ENCODE measurements around the gene DLX3. TPM values are rescaled to one million over a fixed set of nuclear protein-coding genes. Genes with fewer than 3 reads are reported as not detected.

Gene DLX3
- polyA plus RNA-seq, 1 of the 3 experiments (the other 2 are of a cell fraction): not detected

DNA sequence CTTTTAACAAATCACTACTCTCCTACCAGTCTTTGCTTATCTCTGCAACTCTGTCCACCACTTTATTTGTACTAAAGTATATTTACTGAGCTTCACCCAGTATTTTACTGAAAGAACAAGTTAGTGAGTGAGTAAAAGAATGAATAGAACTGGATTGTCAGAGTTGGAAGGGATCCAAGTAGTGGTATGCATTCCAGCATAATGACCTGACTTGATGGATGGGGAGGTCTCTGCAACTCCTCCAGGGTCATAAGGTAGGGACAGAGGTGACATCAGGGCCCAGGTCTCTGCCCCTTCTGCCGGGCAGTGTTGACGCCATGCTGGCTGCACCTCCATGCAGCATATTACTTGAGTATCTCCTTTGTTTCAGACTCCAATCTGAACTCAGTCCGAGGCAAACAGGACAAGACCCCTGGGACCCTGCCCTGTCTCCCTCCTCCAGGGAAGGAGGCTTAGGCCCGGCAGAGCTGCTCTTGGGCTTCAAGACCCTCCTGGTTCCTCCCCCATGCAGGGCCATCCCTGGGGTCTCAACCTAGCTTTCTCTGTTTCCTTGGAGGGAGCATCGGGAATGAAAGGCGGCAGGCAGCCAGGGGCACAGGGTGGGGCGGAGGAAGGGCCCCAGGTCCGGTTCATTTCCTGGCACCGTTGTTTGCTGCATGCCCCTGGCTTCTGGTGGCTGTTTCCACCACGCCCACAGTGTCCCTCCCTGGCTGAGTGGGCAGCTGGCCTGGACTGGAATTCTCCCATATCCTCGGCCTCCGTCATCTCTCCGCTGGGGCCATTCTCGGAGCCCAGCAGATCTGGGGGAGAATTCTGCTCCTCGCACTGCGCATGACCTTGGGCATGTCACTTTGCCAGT, 48.5 kb upstream of the DLX3 start:
- POLR2A ChIA-PET: no interaction called here
- H3K4me1 ChIP-seq (ENCODE audit: control insufficient read depth in 1 of 2, insufficient read depth in 2 of 2, low read depth in 1 of 2, low read length in 1 of 2): peaks cover 0 to 23% of the 10 kb centered on the region in 2 experiments; a peak in 3 of 4 replicates
- H3F3A ChIP-seq (replicated peaks; ENCODE audit: insufficient read depth): peaks cover 38% of the 10 kb centered on the region
- 0 out of 4 replicates have a peak overlapping the region, but pooled peaks of 1 of the 2 experiments have one; percentile 12 for H3K27ac ChIP-seq (ENCODE audit: low read depth in 2 of 2, low read length in 1 of 2)
- no peaks in the 10 kb centered on the region for H3K27me3 ChIP-seq (ENCODE audit: insufficient read depth)
- H3K9me2 ChIP-seq: no peaks in the 10 kb centered on the region
- no peak overlapping the region for H3K9ac ChIP-seq
- no peaks in the 10 kb centered on the region for H3K79me2 ChIP-seq (ENCODE audit: insufficient read depth)
- WGBS (ENCODE audit: low lambda C conversion rate): 71% methylated on average over 13 of the region's 16 CpGs
- CTCF ChIA-PET: interaction anchor here (1.0 to 6.4 kb wide), 8 partner anchors 13 to 50 kb away, joined by 3 to 52 read pairs (median 6); partner anchors contain the start of gene ITGA3
- DNase-seq: no peak
- no peak overlapping the region for H2AFZ ChIP-seq (ENCODE audit: low read depth)
- no peak overlapping the region for H3K4me3 ChIP-seq (ENCODE audit: low read depth in 2 of 2, low read length in 1 of 2)
- no peaks in the 10 kb centered on the region for H3K36me3 ChIP-seq (replicated peaks in 1 of 2; ENCODE audit: control insufficient read depth in 1 of 2, insufficient read depth in 2 of 2, low read length in 1 of 2)
- H3K9me3 ChIP-seq: no peaks in the 10 kb centered on the region
- TF ChIP-seq TEAD4 (IDR thresholded peaks at IDR 0.05; ENCODE audit: borderline replicate concordance, insufficient read depth) (0 out of 2 replicates have a peak, but pooled peaks have one; percentile 25), GABPA (IDR thresholded peaks at IDR 0.05; ENCODE audit: low read depth) (no peak), TAF1 (IDR thresholded peaks at IDR 0.05; ENCODE audit: borderline replicate concordance, low read depth, low read length) (no peak), RXRA (IDR thresholded peaks at IDR 0.05; ENCODE audit: borderline replicate concordance, low read depth) (peak; percentile 77; the same call in 1 of the 2 replicates), JUND (IDR thresholded peaks at IDR 0.05) (peak; percentile 39; the same call in 1 of the 2 replicates), TCF12 (IDR thresholded peaks at IDR 0.05) (peak; percentile 54; the same call in 1 of the 2 replicates), FOSL2 (IDR thresholded peaks at IDR 0.05; ENCODE audit: borderline replicate concordance, low read depth) (no peak), NFIC (IDR thresholded peaks at IDR 0.05; ENCODE audit: borderline replicate concordance) (peak; percentile 89), FOXM1 (IDR thresholded peaks at IDR 0.05; ENCODE audit: low read depth) (no peak)
- TF ChIP-seq, protein P1, sequence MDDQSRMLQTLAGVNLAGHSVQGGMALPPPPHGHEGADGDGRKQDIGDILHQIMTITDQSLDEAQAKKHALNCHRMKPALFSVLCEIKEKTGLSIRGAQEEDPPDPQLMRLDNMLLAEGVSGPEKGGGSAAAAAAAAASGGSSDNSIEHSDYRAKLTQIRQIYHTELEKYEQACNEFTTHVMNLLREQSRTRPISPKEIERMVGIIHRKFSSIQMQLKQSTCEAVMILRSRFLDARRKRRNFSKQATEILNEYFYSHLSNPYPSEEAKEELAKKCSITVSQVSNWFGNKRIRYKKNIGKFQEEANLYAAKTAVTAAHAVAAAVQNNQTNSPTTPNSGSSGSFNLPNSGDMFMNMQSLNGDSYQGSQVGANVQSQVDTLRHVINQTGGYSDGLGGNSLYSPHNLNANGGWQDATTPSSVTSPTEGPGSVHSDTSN (IDR thresholded peaks at IDR 0.05): peak; percentile 92
- 0 out of 2 replicates have a peak overlapping the region, but pooled peaks have one; percentile 1 for H3K4me2 ChIP-seq
- no peaks in the 10 kb centered on the region for H4K20me1 ChIP-seq (ENCODE audit: insufficient read depth)

DNA sequence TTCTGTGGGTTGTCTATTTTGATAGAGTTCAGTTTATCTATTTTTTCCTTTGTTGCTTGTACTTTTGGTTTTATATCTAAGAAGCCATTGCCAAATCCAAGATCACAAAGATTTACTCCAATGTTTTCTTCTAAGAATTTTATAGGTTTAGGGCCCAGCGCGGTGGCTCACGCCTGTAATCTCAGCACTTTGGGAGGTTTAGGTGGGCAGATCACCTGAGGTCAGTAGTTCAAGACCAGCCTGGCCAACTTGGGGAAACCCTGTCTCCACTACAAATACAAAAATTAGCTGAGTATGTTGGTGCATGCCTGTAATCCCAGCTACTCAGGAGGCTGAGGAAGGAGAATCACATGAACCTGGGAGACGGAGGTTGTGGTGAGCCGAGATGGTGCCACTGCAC, 47.2 kb upstream of the DLX3 start:
- Histone ChIP-seq H3K27ac (ENCODE audit: low read depth in 2 of 2, low read length in 1 of 2) (no peak overlapping the region), H3K27me3 (ENCODE audit: insufficient read depth) (no peaks in the 10 kb centered on the region), H3F3A (replicated peaks; ENCODE audit: insufficient read depth) (peaks cover 32% of the 10 kb centered on the region), H3K9me2 (no peaks in the 10 kb centered on the region), H3K36me3 (replicated peaks in 1 of 2; ENCODE audit: control insufficient read depth in 1 of 2, insufficient read depth in 2 of 2, low read length in 1 of 2) (no peaks in the 10 kb centered on the region), H4K20me1 (ENCODE audit: insufficient read depth) (no peaks in the 10 kb centered on the region), H3K4me1 (ENCODE audit: control insufficient read depth in 1 of 2, insufficient read depth in 2 of 2, low read depth in 1 of 2, low read length in 1 of 2) (peaks cover 7 to 21% of the 10 kb centered on the region in 2 experiments; a peak in 3 of 4 replicates), H2AFZ (ENCODE audit: low read depth) (no peak overlapping the region), H3K4me2 (no peak overlapping the region), H3K79me2 (ENCODE audit: insufficient read depth) (no peaks in the 10 kb centered on the region), H3K9me3 (no peaks in the 10 kb centered on the region), H3K9ac (no peak overlapping the region), H3K4me3 (ENCODE audit: low read depth in 2 of 2, low read length in 1 of 2) (no peak overlapping the region)
- 92% methylated on average over 5 of the region's 5 CpGs for WGBS (ENCODE audit: low lambda C conversion rate)
- TF ChIP-seq ELF1 (IDR thresholded peaks at IDR 0.05): no peak
- no peak for TF ChIP-seq EP300 (IDR thresholded peaks at IDR 0.05; ENCODE audit: borderline replicate concordance in 1 of 2, low read depth in 1 of 2, low read length in 1 of 2)
- TF ChIP-seq RXRA (IDR thresholded peaks at IDR 0.05; ENCODE audit: borderline replicate concordance, low read depth): no peak
- no peak for TF ChIP-seq TAF1 (IDR thresholded peaks at IDR 0.05; ENCODE audit: borderline replicate concordance, low read depth, low read length)
- TF ChIP-seq CHD2 (IDR thresholded peaks at IDR 0.05; ENCODE audit: low read length, partially characterized antibody): no peak
- TF ChIP-seq JUND (IDR thresholded peaks at IDR 0.05): no peak
- TF ChIP-seq RCOR1 (IDR thresholded peaks at IDR 0.05; ENCODE audit: low read length): no peak
- TF ChIP-seq NFIC (IDR thresholded peaks at IDR 0.05; ENCODE audit: borderline replicate concordance): no peak
- no peak for TF ChIP-seq TCF12 (IDR thresholded peaks at IDR 0.05)
- no peak for TF ChIP-seq ZBTB33 (IDR thresholded peaks at IDR 0.05; ENCODE audit: borderline replicate concordance, low read depth)
- TF ChIP-seq, protein P1 (IDR thresholded peaks at IDR 0.05): no peak
- TF ChIP-seq, protein P2, sequence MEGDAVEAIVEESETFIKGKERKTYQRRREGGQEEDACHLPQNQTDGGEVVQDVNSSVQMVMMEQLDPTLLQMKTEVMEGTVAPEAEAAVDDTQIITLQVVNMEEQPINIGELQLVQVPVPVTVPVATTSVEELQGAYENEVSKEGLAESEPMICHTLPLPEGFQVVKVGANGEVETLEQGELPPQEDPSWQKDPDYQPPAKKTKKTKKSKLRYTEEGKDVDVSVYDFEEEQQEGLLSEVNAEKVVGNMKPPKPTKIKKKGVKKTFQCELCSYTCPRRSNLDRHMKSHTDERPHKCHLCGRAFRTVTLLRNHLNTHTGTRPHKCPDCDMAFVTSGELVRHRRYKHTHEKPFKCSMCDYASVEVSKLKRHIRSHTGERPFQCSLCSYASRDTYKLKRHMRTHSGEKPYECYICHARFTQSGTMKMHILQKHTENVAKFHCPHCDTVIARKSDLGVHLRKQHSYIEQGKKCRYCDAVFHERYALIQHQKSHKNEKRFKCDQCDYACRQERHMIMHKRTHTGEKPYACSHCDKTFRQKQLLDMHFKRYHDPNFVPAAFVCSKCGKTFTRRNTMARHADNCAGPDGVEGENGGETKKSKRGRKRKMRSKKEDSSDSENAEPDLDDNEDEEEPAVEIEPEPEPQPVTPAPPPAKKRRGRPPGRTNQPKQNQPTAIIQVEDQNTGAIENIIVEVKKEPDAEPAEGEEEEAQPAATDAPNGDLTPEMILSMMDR (IDR thresholded peaks at IDR 0.05): no peak
- TF ChIP-seq FOXM1 (IDR thresholded peaks at IDR 0.05; ENCODE audit: low read depth): no peak
- TF ChIP-seq SIN3A (IDR thresholded peaks at IDR 0.05; ENCODE audit: borderline replicate concordance, low read depth, low read length): no peak
- no peak for TF ChIP-seq EZH2phosphoT487 (IDR thresholded peaks at IDR 0.05; ENCODE audit: borderline replicate concordance, low read depth)
- no peak for TF ChIP-seq FOSL2 (IDR thresholded peaks at IDR 0.05; ENCODE audit: borderline replicate concordance, low read depth)
- ChIA-PET POLR2A (no interaction called here), CTCF (interaction anchor here (1.0 to 6.4 kb wide), 4 partner anchors 11 to 45 kb away, joined by 3 to 34 read pairs (median 5); partner anchors contain the start of gene ITGA3)
- DNase-seq: no peak
